Measurements from ENCODE around the gene NELFB. TPM values are rescaled to one million over a fixed set of nuclear protein-coding genes. Genes with fewer than 3 reads are reported as not detected.

Gene NELFB
- polyA plus RNA-seq, 3 donors, result 17.3 to 44.2 (median 18.8) TPM

DNA sequence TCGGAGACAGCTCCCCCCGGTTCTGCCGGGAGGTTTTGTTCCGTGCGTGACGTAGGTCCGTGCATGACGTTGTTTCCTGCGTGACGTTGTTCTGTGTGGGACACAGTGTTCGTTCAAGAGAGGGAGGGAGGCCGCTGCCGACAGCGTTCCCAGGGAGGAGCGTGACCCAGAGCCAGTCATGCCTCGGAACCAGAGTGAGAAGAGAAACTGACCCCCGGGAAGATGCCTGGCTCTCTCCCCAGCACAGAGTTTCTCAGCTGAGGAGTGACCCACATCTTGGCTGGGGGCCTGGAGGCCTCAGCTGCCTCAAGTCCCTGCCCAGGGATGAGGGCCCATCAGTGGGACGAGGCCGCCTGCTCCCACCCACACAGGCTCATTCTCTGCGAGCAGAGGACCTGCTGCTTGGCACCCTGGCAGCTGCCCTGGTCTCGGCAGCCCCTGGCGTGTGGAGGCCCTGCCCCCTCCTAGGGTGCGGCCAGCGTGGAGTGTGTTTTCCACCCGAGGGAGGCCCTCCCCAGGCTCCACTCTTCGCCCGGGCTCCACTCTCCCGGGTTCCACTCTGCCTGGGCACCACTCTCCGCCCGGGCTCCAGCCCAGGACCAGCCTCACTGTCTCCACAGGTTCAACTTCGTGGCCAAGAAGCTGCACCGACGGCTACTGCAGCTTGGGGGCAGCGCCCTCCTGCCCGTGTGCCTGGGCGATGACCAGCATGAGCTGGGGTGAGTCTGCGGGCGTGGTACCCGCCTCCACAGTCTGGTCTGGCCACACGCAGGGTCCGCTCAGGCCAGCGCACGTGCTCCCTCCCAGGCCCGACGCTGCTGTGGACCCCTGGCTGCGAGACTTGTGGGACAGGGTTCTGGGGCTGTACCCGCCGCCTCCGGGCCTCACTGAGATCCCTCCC, 41.7 kb upstream of the NELFB start:
- peak overlapping the region in 1 of 7 donors; percentile 50 for H3K27ac Mint-ChIP-seq

DNA sequence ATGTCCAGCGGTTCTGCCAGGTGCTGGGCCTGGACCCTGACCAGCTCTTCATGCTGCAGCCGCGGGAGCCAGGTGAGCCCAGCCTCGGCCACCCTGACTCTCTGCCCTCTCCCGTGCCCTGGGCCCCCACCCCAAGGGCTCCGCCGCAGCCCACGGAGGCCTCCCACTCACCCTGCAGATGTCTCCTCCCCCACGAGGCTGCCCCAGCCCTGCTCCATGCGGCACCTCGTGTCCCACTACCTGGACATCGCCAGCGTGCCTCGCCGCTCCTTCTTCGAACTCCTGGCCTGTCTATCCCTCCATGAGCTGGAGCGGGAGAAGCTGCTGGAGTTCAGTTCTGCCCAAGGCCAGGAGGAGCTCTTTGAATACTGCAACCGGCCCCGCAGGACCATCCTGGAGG, 40.5 kb upstream of the NELFB start:
- H3K36me3 ChIP-seq (replicated peaks in 1 of 2; ENCODE audit: control insufficient read depth in 1 of 2, insufficient read depth in 2 of 2, low read length in 2 of 2), result peaks cover 30 to 41% of the 10 kb centered on the region in 2 donors
- H3K79me2 ChIP-seq (ENCODE audit: insufficient read depth, low read length), result no peaks in the 10 kb centered on the region
- Mint-ChIP-seq H3K4me3 (no peak overlapping the region), H3K9me3 (no peaks in the 10 kb centered on the region), H3K36me3 (peaks cover 19 to 47% of the 10 kb centered on the region in 2 donors), H3K27ac (no peak overlapping the region), H3K27me3 (ENCODE audit: low read depth in 3 of 3) (peaks cover 0 to 4% (median 0%) of the 10 kb centered on the region in 3 donors), H3K4me1 (peaks cover 5% of the 10 kb centered on the region)
- H3K4me3 ChIP-seq (replicated peaks in 1 of 3; ENCODE audit: low read depth in 2 of 3, low read length in 3 of 3), result no peak overlapping the region
- H3K4me1 ChIP-seq (ENCODE audit: control insufficient read depth in 1 of 2, insufficient read depth in 2 of 2, low read length in 2 of 2), result peaks cover 4 to 19% of the 10 kb centered on the region in 2 donors
- DNase-seq, result no peak
- no peak overlapping the region for H3K9ac ChIP-seq (ENCODE audit: insufficient read depth, low read length, poor library complexity, severe bottlenecking)
- 99% methylated on average over 14 of the region's 19 CpGs for WGBS (ENCODE audit: insufficient coverage)
- no peaks in the 10 kb centered on the region for H4K20me1 ChIP-seq (ENCODE audit: insufficient read depth, low read length)
- H3K27ac ChIP-seq (ENCODE audit: low read depth in 1 of 2, low read length in 2 of 2), result no peak overlapping the region
- TF ChIP-seq, protein P1, sequence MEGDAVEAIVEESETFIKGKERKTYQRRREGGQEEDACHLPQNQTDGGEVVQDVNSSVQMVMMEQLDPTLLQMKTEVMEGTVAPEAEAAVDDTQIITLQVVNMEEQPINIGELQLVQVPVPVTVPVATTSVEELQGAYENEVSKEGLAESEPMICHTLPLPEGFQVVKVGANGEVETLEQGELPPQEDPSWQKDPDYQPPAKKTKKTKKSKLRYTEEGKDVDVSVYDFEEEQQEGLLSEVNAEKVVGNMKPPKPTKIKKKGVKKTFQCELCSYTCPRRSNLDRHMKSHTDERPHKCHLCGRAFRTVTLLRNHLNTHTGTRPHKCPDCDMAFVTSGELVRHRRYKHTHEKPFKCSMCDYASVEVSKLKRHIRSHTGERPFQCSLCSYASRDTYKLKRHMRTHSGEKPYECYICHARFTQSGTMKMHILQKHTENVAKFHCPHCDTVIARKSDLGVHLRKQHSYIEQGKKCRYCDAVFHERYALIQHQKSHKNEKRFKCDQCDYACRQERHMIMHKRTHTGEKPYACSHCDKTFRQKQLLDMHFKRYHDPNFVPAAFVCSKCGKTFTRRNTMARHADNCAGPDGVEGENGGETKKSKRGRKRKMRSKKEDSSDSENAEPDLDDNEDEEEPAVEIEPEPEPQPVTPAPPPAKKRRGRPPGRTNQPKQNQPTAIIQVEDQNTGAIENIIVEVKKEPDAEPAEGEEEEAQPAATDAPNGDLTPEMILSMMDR (IDR thresholded peaks at IDR 0.05), result no peak
- H3K4me2 ChIP-seq (replicated peaks; ENCODE audit: extremely low read depth, low read length, poor library complexity, severe bottlenecking), result no peak overlapping the region
- intact Hi-C loops (cut with micrococcal nuclease), result no loop called here
- H3K9me3 ChIP-seq (replicated peaks in 1 of 2; ENCODE audit: control insufficient read depth in 1 of 2, insufficient read depth in 1 of 2, low read length in 2 of 2), result no peaks in the 10 kb centered on the region
- H2AFZ ChIP-seq (ENCODE audit: insufficient read depth, low read depth, low read length, poor library complexity, severe bottlenecking), result no peak overlapping the region
- H3K27me3 ChIP-seq (ENCODE audit: control insufficient read depth in 2 of 2, insufficient read depth in 2 of 2, low read length in 2 of 2), result no peaks in the 10 kb centered on the region

More for the DNA sequence above, 41.7 kb upstream of the NELFB start:
- TF ChIP-seq, protein P1 (IDR thresholded peaks at IDR 0.05), result peak; percentile 9
- Histone ChIP-seq H3K9ac (ENCODE audit: insufficient read depth, low read length, poor library complexity, severe bottlenecking) (no peak overlapping the region), H2AFZ (ENCODE audit: insufficient read depth, low read depth, low read length, poor library complexity, severe bottlenecking) (no peak overlapping the region), H3K27me3 (ENCODE audit: control insufficient read depth in 2 of 2, insufficient read depth in 2 of 2, low read length in 2 of 2) (no peaks in the 10 kb centered on the region), H4K20me1 (ENCODE audit: insufficient read depth, low read length) (no peaks in the 10 kb centered on the region), H3K27ac (ENCODE audit: low read depth in 1 of 2, low read length in 2 of 2) (no peak overlapping the region), H3K4me3 (replicated peaks in 1 of 3; ENCODE audit: low read depth in 2 of 3, low read length in 3 of 3) (no peak overlapping the region), H3K4me1 (ENCODE audit: control insufficient read depth in 1 of 2, insufficient read depth in 2 of 2, low read length in 2 of 2) (peaks cover 0 to 10% of the 10 kb centered on the region in 2 donors), H3K79me2 (ENCODE audit: insufficient read depth, low read length) (no peaks in the 10 kb centered on the region), H3K36me3 (replicated peaks in 1 of 2; ENCODE audit: control insufficient read depth in 1 of 2, insufficient read depth in 2 of 2, low read length in 2 of 2) (peaks cover 34 to 52% of the 10 kb centered on the region in 2 donors), H3K4me2 (replicated peaks; ENCODE audit: extremely low read depth, low read length, poor library complexity, severe bottlenecking) (no peak overlapping the region), H3K9me3 (replicated peaks in 1 of 2; ENCODE audit: control insufficient read depth in 1 of 2, insufficient read depth in 1 of 2, low read length in 2 of 2) (no peaks in the 10 kb centered on the region)
- no peaks in the 10 kb centered on the region for H3K9me3 Mint-ChIP-seq
- H3K27me3 Mint-ChIP-seq (ENCODE audit: low read depth in 3 of 3), result peaks cover 0 to 4% (median 0%) of the 10 kb centered on the region in 3 donors
- intact Hi-C loops (cut with micrococcal nuclease), result no loop called here
- 93% methylated on average over 49 of the region's 49 CpGs for WGBS (ENCODE audit: insufficient coverage)
- peaks cover 27 to 58% of the 10 kb centered on the region in 2 donors for H3K36me3 Mint-ChIP-seq
- DNase-seq, result no peak
- no peak overlapping the region for H3K4me3 Mint-ChIP-seq
- H3K4me1 Mint-ChIP-seq, result peaks cover under 1% of the 10 kb centered on the region
